Measurements from ENCODE around the gene BRD9.
A peak's percentile ranks its signal among the peaks of the same experiment; 100 is the strongest.

Gene BRD9

DNA sequence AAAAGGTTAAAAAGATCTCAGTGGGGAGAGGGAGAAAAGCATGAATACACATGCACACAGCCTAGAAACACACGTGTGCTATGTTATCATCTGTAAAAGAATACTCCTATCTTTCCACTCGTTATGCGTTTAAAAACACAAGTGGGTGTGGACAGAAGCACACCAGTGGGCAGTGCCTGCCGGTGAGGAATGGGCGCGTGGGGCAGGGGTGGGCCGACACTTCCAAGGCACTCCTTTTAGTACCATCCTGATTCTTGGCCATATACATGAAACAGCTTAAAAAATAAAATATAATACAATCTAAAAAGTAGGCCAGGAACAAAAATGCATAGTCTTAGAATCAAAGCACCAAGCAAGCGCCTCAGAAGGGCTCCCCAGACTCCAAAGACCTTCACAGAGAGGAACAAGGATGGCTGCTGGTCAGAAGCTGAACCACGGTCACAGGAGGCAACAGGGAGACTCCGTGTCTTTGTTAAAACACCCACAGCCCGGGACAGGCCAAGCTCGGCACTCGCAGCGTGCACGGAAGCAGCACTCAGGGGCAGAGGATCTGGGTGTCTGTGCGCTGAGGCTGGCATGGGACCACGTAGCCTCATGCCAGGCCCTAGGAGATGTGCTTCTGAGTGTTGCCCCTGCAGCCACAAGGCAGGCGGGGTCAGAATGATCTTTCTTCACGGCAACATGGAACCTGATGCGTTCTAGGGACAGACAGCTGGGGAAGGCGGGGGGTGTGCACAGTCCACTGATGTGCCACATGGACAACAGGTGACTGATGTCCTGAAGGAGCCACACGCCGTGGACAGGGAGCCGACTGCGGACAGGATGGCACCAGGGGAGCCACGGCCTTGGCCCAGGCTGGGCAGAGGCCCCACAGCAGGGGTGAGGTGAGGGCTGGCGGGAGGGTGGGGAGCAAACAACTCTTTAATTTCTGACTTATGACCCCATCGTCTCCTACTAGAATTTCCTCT lies 15.9 kb downstream of the BRD9 start:
- no peak for DNase-seq

DNA sequence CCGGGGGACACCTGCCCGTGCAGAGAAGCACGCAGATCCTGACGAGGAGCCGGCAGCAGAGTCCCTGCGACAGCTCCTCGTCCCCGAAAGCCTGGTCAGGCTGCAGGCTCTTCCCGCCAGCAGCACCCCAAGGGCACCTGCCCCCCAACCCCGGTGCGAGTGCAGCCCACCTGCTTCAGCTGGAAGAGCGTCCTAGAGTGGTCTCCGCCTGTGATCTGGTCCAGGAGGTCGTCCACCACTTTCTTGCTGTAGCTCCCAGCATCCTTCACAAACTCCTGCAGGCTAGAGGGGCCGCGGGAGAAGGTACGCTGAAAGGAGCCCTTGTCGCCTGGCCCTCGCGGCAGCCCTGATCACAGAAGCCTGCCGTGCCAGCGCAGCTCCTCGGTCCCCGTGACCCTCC lies 16.7 kb downstream of the BRD9 start:
- no peak for DNase-seq

DNA sequence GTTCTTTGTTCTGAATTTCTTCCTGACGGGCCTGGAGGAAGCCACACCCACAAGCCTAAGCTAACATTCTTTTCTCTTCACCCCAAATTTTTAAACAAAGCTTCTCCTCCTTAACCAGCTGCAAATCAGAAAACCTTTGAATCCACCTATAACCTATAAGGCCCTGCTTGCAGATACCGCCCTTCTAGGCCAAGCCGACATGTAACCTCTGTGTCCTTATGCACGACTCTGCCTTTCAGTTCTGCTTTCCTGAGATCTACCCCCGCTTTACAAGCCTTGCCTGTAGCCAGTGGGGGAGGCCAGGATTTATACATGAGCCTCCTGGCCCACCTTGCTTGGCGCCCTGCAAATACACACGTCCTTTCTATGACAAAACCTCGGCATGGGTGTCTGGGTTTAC lies 19.3 kb downstream of the BRD9 start:
- no peak for DNase-seq

DNA sequence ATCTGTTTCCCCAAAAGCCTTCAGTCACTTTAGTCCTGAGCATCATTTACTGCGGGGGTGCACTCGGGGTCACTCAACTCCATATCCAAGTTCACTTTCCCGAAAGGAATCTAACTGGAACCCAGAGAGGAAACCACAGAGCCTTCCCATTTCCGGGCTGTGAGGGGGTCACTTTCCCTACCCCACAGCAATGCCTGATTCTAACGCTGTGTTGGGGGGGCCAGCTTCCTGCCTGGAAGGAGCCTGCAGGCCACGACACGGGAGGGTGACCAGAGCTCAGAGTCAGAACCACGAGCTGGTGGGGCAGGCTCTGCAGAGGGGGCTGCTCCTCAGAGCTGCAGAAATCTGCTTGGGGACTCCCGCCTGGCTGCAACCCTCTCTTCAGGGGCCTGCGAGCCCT lies 20.3 kb downstream of the BRD9 start:
- DNase-seq = no peak

DNA sequence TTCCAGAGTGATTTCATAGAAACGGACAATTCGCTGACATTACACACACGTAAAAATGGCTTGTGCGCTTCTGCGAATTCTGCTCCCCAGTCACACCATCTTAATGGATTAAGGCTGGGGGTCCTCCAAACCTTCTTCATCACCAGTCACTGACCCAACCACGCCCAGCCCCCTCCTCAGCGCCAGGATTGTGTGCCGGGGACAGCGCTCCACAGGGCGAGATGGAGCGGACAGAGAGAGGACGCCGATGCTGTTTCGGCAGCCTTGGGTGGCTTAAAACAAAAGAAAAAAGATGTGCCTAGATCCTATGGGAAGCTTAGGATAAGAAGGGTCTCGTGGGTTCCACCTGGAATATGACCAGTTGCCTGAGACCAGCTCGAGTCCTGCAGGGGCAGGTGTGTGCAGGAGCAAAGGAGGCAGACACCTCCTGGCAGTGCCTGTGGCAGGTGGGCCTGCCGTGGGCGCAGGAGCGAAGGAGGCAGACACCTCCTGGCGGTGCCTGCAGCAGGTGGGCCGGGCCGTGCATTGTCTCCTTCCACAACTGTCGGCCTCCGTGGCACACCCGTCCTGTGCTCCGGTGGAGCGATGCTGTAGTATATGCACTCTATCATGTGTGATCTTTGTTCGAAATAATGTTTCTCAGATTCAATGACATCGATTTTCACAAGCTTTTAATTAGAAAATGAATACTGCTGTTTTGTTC lies 20.9 kb downstream of the BRD9 start:
- DNase-seq = no peak

GRCh38 chr5:870956-871355 lies 21.6 kb downstream of the BRD9 start:
- DNase-seq = no peak

DNA sequence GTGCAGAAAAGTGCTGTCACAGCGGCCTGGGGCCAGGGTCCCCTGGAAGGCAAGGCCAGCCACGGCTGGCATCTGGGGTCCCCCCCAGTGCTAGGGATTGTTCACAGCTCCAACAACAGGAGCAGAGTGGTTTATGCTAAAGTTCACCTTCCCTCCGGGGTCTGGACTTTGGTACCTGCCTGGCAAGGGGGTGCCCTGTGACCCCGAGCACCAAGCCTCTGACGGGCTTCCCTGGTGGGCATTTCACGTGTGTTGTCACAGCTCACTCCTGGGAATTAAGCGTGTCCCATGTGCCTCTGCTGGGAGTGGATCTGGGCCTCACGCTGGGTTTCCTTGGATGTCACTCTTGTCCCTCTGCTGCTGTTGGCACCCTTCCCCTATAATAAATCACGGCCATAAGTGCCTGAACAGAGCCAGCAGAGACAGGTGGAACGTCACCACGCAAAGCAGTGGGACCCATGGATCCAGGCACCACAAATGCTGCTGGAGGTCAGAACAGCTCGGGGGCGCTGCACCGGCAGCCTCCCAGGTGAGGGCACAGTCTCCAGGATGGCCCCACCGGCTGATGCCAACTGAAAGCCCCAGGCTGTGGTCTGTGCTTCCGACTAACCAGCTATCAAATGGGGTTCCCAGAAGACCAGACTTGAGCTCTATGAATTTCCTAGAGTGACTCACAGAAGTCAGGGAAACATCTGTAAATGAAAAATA lies 24.0 kb downstream of the BRD9 start:
- no peak for DNase-seq

DNA sequence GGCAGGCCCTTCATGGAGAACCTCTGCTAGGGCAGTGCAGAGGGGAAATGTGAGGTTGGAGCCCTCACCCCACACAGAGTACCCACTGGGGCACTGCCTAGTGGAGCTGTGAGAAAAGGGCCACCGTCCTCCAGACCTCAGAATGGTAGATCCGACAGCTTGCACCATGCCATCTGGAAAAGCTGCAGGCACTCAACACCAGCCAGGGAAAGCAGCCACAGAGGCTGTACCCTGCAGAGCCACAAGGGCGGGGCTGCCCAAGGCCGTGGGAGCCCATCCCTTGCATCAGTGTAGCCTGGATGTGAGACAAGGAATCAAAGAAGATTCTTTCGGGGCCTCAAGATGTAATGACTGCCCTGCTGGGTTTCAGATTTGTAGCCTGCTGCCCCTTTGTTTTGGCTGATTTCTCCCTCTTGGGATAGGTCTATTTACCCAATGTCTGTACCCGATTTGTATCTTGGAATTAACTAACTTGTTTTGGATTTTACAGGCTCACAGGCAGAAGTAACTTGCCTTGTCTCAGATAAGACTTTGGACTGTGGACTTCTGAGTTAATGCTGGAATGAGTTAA lies 25.2 kb downstream of the BRD9 start:
- peak; percentile 54 for DNase-seq

- no peak for DNase-seq
Measured at GRCh38 chr5:865771-866170, 26.8 kb downstream of the BRD9 start.

DNA sequence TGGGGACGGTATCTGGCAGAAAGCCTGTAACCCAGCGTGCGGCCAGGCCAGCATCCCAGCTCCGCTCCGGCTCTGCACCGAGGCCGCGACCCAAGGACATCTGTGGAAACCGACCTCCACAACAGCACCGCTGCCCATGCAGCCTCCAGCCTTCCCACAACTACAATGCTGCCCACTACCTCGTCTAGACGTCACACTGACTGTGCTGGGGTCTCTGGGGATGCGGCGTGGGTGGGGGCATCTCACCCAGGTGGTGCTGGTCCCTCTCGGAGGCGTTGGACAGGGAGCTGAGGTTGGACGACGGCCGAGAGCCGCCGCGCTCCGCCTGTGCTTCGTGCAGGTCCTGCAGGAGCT lies 27.5 kb downstream of the BRD9 start:
- DNase-seq = no peak

DNA sequence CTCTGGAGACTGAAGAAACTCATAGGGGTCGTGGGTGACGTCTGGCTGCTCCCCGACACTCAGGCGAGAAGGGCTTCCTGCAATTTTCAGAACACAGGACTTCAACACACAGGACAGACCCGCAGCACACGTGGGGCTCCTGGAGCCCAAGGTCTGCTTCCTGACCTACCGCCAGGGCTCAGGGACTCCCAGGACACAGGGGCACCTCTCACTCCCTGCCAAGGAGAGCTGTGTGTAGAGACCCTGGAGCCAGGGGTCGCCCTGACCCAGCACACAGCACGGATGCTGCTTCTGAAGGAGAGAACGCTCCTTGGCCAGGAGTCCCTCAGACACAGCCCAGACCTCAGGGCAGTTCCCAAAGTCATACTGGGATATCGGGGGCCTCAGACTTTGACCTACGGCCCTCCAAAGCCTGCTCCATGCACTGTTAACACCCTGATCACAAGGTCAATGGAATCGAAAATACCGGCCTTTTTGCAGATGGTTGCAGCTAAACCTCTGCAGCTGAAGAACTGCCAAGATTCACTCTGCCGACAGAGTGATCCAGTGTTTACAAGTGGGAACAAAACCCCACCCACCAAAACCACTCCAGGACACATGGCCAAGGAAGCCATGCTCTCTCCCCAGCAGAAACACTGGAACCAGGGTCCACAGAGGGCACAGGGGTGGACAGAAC lies 28.0 kb downstream of the BRD9 start:
- no peak for DNase-seq

DNA sequence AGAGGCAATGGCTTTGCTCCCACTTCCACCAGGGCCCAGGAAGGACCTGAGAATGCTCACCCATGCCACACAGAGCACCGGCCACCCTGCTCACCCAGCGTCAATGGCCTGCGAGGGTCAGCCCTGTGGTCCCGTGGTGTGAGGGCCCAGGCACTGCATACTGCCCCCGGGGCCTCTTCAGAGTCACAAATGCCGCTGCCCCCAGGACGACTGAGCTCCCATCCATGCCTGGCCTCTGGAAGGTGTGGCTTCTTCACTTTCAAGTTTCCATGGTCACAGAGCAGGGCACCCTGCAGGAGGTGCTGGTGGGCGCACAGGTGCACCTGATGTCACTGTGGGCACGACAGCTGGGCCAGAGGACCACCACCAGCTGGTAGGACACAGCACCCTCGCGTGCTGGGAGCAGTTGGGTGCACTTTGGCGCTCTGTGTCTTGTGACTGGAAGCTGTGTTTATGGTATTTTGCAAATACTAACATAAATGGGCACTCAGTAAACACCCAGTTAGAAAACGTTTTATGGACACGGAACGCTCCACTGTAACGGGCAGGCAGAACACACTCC lies 29.3 kb downstream of the BRD9 start:
- DNase-seq = peak; percentile 70

GRCh38 chr5:862367-863243 lies 30.0 kb downstream of the BRD9 start:
- DNase-seq = peak; percentile 98

DNA sequence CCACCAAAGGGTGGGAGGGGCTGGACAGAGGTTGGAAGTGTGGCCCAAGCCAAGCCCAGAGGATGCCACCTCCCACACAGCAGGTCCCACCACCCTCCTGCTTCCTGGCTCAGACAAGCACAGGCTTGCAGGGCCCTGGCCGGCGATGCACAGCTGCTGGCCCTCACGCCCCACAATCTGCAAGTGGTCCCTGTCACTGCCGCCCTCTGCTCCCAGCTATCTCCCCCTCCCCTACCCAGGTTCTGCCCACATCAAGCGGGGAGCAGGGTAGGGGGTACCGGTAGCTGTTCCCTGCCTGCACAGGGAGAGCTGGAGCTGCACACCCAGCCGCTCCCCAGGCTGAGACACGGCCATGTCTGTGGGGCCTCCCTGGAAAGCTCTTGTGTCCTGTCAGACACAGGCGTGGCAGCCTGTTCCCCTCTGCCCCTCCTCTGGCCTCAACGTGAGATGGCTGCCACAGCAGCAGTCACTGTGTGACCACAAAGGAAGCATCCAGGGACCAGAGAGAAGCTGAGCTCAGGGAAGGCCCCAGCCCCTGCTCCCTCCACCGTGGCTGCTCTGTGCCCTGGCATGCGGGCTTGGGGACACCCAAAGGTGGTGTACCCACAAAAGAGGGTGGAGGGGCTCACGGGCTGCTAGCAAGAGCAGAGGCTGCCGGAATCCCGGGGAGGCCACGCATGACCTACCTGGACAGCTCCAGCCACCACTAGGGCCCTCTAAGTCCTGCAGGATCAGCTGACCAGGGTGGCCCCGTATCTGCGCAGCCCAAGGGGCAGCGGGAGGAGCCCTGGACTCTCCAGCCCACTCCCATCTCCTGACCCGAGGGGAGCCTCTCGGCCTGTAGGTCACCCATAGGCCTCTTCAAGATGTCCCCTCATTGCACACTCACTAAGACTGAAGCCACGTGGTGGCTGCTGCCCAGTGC lies 30.9 kb downstream of the BRD9 start:
- peak; percentile 36 for DNase-seq

- DNase-seq = no peak
Measured at GRCh38 chr5:860506-861150, 32.0 kb downstream of the BRD9 start.

DNA sequence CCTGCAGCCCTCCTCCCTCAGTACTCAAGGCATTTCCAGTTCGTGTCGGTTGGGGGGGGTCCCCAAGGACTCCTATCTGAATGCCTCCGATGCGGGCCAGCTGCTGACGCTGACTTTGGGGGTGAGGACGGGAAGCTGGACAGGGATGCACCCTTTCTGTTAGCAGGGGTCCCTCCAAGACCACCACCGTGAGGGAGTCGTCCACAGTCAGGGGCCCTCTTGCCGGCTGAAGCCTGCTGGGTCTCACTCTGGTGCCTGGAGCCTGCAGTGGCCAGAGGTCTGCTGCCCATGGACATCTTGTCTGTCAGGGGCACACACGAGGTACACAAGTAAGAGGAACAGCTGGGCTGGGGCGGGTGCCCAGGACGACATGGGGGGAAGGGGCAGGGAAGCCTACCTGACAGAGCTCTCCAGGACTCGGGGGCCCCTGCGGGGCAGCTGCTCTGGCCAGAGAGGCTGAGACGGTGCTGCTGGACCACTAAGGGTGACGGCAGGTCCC lies 32.8 kb downstream of the BRD9 start:
- DNase-seq = no peak

- DNase-seq = no peak
Measured at GRCh38 chr5:859391-859790, 33.2 kb downstream of the BRD9 start.

GRCh38 chr5:858726-859125 lies 33.9 kb downstream of the BRD9 start:
- no peak for DNase-seq
